Superior temporal gyrus (tissue), 1 donor: ENCODE data around the gene PRPF19.
A peak's percentile ranks its signal among the peaks of the same experiment; 100 is the strongest.

Experiments
- DNase-seq: peaks from one replicate; pipeline ENCODE4 v3.0.0-alpha.2; 2016; ENCODE audit errors: extremely low spot score

The PRPF19 gene

DNA sequence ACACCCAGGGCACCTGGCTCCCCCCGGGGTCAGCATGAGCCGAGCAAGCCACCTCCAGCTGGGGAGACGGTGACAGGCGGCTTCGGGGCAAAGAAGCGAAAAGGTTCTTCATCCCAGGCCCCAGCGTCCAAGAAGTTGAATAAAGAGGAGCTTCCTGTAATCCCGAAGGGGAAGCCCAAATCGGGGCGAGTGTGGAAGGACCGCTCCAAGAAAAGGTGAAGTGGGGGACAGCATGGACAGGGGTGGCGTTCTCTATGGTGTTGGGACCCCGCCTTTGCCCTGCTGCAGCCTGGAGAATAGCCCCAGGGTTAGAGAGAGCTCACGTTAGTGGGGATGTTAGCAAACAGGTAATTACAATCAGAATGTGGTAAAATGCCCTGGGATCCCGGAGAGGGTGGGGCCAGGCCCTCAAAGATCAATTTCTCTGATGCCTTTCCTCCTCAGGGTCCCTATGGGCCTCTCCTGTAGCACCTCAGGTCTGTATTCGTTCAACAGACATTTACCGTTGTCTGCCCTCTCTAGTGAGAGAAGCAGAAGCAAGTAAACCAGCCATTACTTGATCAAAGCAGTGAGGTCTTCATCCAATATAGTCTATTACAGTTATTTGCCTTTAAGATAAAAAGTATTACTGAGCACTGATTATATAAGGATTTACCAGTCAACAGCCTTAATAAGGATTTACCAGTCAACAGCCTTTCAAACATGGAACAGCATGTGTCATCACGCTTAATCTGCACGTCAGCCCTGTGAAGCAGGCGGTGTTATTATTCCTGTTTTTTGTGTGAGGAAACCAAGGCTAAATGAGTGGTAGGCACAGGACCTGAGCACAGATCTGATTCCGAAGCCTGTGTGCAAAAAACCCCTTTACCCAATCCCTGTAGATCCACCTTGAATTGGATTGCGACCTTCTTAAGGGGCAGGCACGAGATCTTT is 63.5 kb downstream of the PRPF19 start:
- DNase-seq = peak; percentile 26

DNA sequence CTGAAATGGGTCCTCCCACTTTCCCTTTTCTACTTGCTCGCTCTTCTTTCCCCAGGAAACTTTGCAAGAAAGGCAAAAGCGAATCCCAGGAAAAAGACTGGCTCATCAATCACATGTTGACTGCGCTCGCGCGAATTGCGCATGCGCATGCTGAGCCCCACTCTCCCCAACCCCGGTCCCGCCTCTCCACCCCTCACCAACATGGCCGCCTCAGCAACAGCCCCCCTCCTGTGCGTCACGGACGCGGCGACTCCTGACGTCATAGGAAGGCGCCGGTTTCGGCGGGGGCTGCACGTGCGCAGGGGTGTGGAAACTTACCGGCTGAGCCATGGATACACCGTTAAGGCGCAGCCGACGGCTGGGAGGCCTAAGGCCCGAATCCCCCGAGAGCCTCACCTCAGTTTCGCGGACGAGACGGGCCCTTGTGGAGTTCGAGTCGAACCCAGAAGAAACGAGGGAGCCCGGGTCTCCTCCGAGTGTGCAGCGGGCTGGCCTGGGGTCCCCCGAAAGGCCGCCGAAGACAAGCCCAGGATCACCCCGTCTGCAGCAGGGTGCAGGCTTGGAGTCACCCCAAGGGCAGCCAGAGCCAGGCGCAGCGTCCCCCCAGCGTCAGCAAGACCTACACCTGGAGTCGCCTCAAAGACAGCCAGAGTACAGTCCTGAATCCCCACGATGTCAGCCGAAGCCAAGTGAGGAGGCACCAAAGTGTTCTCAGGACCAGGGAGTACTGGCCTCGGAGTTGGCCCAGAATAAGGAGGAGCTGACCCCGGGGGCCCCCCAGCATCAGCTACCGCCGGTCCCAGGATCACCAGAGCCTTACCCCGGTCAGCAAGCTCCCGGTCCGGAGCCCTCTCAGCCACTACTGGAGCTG is 64.4 kb downstream of the PRPF19 start, which contains the start of gene CCDC86:
TSS of gene CCDC86 (plus strand) at position 317 of the 871 bp plus-strand sequence. CDS start at position 329, 12 bp downstream.
- DNase-seq = peak; percentile 95
